ENCODE results near the gene SLC25A51.
A peak's percentile ranks its signal among the peaks of the same experiment; 100 is the strongest.
"Not testable (repeated sequence)": the region's sequence is repeated elsewhere in the genome, so short reads cannot be mapped to it uniquely, and the experiment has no call there.

SLC25A51 gene

DNA sequence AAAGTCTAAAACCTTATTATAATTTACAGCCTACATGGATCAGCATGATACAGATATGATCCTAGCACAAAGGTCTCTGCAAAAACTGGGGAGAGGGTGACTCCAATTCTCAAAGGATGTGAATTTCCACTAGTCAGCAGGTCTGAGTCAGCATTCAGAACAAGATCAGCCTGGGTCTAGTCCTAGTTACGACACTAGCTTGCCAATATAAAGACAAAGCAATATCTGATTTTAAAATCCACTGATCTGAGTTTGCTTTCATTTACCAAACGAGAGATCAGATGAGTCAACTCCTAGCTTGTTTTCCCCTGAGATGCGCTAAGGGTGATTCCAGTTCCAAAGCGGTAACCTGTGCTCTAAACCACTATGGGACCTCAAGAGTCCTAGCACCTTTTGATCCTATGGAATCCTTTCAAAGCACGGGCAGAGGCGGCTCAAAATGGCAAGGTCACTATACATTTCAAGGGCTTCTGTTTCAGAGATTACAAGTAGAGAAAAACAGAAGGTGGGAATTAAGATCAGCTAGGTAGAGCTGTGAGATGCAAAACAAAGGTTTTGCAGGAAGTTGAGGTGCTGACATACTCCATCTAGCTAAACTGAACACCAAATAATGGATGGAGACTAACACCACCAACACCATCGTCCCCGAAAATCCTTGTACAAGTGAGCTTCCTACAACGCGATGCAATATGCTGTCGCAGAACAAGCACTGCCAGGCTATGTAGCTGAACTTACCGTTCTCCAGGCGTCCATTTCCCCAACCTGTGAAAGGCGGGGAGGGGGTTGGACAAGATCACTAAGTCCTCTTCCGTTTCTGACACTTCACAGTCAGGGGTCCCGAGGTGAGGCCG is 906 bp downstream of the SLC25A51 start:
- no peak for DNase-seq

GRCh38 chr9:37902131-37902530 is 1.8 kb downstream of the SLC25A51 start:
- DNase-seq = no peak

DNA sequence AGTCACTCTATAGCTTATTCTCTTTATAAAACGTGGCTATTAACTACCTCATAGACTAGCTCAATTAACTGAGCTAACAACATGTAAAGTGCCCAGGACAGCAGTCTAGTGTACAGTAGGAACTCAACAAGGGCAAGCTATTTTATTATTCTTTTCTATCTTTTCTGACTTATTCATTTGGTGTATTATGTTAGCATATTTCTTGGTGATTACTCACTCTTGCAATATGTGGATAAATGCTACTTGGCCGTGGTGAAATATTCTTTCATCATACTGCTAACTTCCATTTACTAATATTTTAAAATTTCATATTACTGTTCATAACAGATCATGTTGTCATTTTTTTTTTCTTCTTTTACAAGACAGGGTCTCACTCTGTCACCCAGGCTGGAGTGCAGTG is 4.9 kb downstream of the SLC25A51 start:
- DNase-seq = no peak

- DNase-seq = no peak
These were observed 6.3 kb downstream of the SLC25A51 start for GRCh38 chr9:37897665-37898064.

GRCh38 chr9:37892063-37892462 is 11.9 kb downstream of the SLC25A51 start:
- DNase-seq = no peak

DNA sequence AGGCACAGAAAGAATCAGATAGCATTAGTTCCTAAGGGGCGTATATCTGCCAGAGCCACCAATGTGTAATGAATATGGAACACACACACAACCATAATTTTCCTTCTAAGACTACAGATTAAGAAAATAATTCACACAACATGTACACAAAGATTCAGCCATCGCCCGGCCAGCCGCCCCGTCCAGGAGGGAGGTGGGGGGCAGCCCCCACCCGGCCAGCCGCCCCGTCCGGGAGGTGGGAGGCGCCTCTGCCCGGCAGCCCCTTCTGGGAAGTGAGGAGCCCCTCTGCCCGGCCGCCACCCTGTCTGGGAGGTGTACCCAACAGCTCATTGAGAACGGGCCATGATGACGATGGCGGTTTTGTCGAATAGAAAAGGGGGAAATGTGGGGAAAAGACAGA is 12.9 kb downstream of the SLC25A51 start:
- not testable (repeated sequence) for DNase-seq

DNA sequence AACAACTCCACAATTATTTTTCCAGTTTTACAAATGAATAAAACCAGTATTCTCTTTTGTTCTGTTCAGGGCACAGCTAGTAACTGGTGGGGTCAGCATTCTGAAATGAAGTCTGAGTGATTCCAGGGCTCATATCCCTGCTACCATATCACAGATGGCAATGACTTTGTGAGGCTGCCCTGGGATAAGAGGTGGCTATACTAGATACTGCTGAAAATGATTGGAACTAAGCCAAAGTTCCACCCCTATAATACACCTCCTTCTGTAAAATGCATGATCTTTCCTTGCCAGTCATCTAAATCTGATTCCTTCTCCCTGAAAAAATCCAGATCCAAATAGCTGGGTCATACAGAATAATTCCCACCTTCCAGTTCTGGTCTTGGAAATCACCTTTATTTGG is 14.4 kb downstream of the SLC25A51 start:
- no peak for DNase-seq

DNA sequence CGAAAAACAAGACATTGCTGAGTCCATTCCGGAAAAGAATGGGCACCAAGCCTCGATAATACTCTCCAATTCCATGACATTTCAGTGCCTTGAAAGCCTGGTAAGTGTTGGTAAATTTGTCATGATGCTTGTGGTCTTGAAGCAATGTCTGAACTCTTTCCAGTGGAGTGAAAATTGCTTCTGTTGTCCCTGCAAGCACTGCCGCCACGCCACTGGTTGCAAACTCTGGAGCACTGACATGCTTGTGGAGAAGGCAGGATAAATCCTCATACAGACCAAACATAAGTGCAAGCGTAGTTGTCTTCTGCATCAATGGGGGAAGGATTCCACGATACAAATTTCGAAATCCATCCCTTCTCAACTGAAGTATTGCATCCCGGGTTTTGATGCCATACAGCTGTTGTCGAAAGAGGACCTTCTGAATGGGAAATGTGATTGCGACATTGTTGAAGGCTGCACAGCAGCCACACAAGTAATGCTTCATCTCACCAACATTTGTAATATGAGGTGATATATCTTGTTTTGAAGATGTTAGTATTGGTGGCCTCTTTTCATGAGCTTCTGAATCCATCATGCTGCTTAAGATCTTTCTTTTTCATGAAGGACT is 15.8 kb downstream of the SLC25A51 start:
- DNase-seq = not testable (repeated sequence)

DNA sequence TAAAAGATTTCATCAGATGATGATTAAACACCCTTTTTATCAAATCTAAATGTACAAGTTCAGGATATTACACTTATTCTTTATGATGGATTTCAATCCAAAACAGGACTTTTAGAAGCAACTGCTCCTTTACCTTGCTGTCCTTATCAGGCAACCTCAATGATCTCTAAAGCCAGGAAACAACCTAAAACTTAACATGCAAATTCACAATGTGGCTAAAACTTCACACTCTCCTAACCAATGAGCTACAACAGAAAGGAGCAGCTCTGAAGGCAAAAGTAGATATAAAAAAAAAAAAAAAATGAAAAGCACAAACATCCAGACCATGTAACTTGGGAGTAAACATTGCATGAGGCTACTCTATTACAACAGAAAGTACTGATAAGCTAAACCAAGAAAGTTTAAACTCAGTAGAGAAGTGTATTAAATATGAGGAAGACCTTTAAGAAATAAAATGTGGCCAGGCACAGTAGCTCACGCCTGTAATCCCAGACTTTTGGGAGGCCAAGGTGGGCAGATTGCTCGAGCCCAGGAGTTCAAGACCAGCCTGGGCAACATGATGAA is 22.9 kb downstream of the SLC25A51 start:
- no peak for DNase-seq

- no peak for DNase-seq
These were observed 27.6 kb downstream of the SLC25A51 start for GRCh38 chr9:37876376-37876775.

DNA sequence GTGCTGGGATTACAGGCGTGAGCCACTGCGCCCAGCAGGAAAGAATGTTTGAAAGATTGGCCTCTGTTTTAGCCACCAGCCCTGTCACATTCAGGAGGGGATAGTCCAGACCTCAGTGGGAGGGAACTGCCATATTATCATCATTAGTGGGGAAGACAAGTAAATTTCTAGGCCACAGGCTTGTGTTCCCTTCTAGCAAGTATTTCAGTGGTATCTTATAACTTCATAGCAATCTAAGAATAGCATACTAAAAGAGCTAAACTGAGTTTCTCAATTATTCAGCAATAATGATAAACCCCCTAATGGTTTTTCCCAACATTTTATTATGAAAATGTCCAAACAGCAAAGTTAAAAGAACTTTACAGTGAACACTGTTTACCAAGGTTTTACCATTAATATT is 30.0 kb downstream of the SLC25A51 start:
- no peak for DNase-seq

GRCh38 chr9:37870799-37871176 is 33.1 kb downstream of the SLC25A51 start:
- no peak for DNase-seq

DNA sequence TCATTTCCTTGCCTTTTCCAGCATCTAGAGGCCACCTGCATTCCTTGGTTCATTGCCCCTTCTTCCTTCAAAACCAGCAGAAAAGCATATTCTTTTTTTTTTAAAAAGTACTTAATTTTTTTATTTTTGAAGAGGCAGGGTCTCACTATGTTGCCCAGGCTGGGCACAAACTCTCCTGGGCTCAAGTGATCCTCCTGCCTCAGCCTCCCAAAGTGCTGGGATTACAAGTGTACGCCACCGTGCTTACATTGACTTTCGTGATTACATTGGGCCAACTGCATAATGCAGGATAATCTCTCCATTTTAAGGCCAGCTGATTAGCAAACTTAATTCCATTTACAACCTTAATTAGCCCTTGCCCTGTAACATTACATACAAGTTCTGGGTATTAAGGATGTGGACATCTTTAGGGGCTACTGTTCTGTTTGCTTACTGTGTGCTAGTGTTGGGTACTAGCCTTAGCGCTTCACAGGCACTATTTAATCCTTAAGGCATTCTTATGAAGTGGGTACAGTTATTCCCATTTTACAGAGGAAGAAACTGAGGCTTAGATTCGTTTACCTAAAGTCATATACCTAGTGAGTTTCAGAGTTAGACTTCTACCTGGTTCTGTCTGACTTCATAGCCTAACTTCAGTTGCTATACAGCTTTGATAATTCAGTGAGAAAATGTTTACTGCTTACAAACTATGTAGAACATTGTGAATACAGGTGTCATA is 33.7 kb downstream of the SLC25A51 start:
- no peak for DNase-seq

DNA sequence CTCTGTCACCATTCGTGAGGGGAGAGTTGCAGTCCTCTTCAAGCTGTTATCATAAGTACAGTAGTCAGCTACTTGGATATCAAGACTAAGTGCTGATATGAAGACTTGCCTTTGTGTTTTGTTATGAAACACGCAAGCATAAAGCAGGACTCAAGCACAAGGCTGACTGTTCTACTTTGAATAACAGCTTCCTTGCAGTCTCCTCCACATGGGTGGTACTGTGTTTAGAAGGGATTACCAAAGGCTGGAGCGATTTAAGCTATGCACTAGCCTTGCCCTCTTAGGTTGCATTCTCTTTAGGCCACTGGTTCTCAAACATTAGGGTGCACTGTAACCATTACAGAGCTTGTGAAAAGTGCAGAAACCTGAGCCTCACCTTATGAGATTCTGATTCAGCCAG is 41.4 kb downstream of the SLC25A51 start:
- DNase-seq = no peak

- DNase-seq = no peak
These were observed 44.9 kb downstream of the SLC25A51 start for GRCh38 chr9:37859043-37859442.

- no peak for DNase-seq
These were observed 47.4 kb downstream of the SLC25A51 start for GRCh38 chr9:37856551-37856950.

- no peak for DNase-seq
These were observed 51.7 kb downstream of the SLC25A51 start for GRCh38 chr9:37852222-37852621.

DNA sequence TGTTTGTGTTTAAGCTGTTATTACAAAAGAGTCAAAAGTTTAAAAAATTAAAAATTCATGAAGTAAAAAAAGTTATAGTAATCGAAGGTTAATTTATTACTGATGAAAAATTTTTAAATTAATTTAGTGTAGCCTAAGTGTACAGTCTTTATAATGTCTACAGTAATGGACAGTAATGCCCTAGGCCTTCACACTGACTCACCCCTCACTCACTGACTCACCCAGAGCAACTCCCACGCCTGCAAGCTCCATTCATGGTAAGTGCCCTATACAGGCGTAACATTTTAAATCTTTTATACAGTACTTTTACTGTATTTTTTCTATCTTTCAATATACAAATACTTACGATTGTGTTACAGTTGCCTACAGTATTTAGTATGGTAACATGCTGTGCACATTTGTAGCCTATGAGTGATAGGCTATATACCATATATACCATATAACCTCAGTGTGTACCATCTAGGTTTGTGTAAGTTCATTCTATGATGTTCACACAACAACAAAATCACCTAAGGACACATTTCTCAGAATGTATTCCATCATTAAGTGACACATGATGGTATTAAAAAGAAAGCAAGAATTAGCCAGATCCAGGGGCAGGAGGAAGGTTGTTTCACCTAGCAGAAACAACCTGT is 63.2 kb downstream of the SLC25A51 start:
- DNase-seq = peak; percentile 7 to 12

DNA sequence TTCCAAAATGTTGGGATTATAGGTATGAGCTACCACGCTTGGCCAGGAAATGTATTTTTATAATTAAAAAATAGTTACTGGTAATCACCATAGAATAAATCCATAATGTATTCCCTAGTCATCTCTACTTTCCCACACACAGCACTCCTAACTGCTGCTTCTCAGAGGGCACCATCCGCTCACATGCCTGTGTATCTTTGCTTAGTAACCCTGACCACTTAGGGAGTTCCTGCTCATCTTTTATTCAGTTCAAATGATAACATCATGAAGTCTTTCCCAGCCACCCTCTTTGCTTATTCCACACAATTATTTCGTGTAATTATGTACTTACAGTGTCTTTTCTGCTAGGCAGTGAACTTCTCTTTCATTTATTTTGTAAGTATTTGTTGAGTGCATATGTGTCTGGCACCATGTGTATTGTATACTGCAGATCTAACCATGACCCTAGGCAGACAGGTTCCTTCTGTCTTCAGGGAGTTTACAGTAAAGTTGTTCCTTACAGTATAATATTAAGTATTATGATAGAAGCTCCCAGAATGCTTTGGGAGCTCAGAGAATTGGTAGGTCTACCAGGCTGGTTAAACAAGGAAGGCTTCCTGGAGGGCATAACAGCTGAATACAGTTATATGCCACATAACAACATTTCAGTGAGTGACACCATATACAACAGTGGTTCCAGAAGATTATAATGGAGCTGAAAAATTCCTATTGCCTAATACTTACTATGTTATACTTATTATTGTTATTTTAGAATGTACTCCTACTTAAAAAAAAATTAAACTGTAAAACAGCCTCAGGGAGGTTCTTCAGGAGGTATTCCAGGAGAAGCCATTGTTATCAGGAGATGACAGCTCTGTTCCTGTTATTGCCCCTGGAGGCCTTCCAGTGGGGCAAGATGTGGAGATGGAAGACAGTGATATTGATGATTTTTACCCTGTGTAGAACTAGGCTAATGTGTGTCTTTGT is 64.1 kb downstream of the SLC25A51 start:
- DNase-seq = no peak

All from stimulated activated CD4-positive, alpha-beta T cell treated with anti-CD3 and anti-CD28 coated beads, Interleukin-4, amount 100 ng/mL, for 4 hours (primary cell).